NK-92 treated with Interleukin-12 subunit alpha and Interleukin-12 subunit beta, amount 100 ng/mL, for 24 hours (cell line): ENCODE data around the gene SRGAP2C.
"Not testable (repeated sequence)": the region's sequence is repeated elsewhere in the genome, so short reads cannot be mapped to it uniquely, and the experiment has no call there.

Experiments
- DNase-seq: peaks from one replicate; lab custom pipeline; 2025; lab: John Stamatoyannopoulos, UW

The SRGAP2C gene

GRCh38 chr1:121186191-121186590, 1.4 kb downstream of the SRGAP2C start:
- DNase-seq: not testable (repeated sequence)

GRCh38 chr1:121187914-121188313, 3.1 kb downstream of the SRGAP2C start:
- not testable (repeated sequence) for DNase-seq

DNA sequence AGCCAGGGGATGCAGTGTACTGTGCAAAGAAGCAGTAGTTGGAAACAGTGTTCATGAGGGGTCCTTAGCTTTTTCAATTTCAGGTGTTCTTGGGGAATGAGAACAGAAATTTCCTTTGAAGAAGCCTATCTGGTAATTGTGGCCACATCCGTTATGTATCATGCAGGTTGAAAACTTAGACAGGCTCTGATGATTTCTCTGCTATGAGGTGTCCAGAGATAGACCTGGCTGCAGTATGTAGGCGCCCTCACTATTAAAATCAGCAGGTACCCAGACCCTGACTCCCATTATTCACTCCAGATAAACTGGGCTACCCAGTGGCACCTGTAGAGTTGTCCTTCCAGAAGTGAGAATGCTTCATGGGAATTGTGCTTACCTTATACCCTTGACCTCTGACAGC, 7.7 kb downstream of the SRGAP2C start:
- DNase-seq: not testable (repeated sequence)

DNA sequence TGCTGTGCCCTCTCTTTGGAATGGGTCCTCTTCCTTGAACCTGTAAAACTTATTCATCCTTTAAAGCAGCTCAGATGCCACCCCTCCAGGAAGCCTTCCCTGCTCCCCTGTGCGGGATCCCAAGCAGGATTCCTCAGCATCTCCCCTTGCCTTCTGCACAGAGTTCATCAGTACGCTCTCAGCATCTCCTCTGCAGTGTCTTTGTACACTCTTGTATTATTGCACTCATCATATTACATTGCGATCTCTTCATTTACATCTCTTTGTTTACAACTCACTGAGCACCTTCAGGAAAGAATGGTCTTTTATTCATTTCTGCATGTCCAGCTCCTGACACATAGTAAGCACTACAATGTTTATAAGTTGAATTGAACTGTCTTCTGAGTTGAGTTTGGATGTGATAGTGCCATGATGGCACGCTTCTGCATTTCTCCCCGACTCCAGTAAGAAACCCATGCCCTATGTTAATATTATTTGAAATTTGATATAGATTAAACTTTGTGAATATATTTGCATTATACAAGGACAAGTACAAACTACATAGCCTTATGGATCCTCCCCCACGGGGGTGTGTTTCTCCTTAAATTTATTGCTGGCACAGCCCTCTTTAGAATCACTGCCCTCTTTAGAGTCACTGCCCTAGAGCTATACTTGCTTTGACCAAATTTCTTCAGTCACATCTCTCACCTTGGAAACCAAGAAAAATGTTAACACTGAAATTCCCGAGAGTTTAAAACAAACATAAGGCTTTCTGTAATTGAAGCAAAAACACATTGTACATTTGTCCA, 12.5 kb downstream of the SRGAP2C start:
- DNase-seq: not testable (repeated sequence)

DNA sequence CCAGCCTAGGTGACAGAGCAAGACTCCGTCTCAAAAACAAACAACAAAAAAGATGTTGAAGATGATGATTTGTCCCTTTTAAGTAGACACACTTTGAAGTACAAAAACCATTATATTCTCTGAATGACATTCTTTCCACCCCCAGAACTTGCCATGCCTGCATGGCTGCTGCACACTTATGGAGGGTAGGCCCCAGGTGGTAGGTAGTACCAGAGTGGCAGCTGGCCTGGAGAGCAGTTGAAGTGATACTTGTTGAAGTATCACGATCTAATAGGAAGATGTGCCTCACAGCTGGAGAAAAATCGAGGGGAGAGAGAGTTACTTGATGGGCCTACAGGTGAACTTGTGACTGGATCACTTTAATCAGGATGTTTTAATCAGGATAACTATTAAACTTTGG, 15.0 kb downstream of the SRGAP2C start:
- not testable (repeated sequence) for DNase-seq

GRCh38 chr1:121200232-121200631, 15.5 kb downstream of the SRGAP2C start:
- DNase-seq: not testable (repeated sequence)

GRCh38 chr1:121200985-121201981, 16.5 kb downstream of the SRGAP2C start:
- not testable (repeated sequence) for DNase-seq

- not testable (repeated sequence) for DNase-seq
Measured at GRCh38 chr1:121202986-121203385, 18.2 kb downstream of the SRGAP2C start.

DNA sequence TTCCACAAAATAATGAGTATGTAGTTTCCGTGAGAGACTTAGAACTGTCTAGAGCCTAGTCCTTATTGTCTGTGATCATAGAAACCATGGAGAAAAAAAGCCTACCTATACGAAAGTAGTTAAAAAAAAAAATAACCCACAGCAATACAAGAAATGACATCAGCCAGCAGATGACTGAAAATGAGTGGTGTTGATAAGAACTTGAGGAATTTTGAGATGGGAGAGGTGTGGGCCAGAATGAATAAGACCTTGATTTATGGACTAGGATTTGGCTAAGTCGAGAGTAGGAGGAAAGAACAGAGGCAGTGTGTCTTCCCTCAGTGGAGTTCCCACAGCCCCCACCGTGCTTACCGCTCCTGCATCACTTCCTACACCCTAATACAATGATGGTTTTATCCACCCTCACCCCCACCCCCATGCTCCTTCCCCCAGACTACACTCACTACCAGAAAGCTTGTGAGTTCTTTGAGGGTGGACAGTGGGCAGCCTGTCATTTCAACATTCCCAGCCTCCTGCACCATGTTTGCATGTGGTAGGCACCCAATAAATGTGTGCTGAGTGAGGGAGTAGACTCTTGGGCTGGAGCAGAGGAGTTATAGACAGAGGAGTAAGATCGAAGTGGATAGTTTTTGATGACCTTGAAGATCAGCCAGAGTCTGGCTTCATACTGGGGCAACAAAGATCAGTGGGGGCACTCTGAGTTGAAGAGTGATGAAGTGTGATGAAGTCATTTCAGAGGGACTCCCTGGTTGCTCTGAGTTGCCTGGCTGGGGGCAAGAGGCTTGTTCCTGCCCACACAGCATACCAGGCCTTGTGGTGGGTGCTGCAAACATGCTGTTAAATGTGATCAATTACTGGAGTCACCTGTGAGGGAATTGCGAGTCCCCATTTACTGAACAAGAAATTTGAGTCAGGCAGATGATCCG, 21.3 kb downstream of the SRGAP2C start:
- not testable (repeated sequence) for DNase-seq

GRCh38 chr1:121207328-121207727, 22.6 kb downstream of the SRGAP2C start:
- not testable (repeated sequence) for DNase-seq

GRCh38 chr1:121208375-121208774, 23.6 kb downstream of the SRGAP2C start:
- DNase-seq: not testable (repeated sequence)

DNA sequence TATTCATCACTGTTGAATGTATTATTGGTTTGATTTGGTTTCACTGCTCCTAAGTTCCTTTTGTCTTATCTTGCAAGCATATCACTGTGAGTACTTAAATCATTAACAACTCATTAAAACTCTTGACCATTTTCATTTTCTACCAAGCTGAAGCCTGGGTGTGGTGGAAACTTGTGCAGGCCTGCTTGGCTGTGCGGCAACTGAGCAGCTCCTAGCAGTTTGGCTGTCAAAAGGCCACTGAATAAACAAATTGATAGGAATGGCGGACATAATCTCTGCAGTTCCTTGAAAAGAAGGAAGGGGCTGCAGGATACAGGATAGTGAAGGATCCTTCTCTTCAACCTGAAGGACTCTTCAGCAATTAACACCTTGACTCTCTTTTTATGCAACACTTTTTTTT, 26.0 kb downstream of the SRGAP2C start:
- DNase-seq: not testable (repeated sequence)

DNA sequence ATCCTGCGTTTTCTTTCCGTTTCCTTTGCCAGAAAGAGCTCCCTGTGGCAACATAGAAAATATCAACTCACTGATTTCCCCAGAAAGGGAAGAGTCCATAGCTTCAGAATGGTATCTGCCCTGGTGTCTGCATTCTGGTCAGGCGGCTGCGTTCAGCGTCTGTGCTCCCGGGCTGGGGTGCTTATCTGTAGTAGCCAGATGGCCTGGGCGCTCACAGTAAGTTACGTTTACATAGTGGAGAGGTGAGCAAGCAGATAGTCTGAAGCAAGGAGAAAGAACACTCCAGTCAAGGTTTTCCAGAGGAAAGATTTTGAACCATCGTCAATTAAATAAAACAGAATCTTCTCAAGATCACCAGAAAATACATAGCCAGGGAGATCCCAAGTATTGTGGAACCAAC, 28.7 kb downstream of the SRGAP2C start:
- DNase-seq: not testable (repeated sequence)

DNA sequence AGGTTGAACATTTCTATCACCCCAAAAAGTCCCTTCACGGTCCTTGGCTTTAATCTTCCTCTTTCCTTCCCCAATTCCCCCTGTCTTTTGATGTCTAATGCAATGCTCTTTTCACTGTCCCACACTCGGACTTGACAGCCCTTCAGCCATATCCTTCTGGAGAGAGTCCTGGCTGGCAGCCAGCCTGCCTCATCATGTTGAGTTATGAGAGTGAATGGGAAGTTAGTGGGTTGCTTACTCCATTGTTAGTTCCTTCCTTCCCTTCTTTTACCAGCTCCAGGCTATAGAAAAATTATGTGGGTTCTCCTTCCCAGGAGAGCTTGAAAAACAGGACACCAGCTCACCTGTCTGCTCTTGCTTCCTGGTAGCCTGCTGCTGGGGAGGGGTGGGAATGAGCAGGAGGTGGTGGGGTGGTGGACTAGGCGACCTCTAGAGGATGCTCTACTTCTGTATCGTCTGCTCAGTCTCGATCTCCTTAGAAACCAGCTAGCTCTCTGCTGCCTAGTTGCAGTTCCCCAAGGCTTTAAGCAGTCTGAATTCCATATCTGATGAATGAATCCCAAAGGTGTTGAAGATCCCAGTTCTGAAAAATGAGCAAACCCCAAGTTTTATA, 29.9 kb downstream of the SRGAP2C start:
- DNase-seq: not testable (repeated sequence)

DNA sequence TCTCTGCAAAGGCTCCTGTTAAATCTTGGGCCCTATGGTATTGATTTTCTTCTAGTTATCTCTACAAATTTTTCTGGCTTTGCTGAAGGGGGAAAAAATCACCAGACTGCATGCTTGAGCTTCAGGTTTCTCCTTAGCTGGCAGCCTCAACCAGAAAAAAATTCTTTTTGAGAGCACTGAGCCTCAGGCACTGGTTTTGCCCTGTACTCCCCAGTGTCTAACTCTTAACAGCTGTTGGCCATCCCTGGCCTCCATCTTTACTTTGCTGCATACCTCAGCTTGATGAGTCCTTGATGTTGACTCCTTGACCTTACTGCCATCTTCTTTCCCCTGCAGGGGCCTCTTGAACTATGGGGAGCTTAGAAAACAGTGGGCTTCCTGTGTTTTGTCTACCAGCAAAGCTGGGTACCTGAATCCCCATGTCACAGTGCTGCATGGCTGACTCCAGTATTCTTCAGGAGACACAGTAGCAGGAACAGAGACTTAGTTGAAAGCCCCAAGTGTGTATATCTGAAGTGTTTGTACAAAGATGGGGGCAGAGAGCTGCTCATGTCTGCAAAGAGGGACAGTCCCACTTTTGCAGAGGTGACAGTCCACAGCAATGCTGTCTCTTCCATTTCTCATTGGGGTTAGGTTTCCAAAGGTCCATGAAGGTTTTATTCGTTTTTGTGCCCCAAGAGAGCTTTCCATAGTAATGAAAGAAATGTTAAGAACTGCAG, 31.1 kb downstream of the SRGAP2C start:
- DNase-seq: not testable (repeated sequence)

DNA sequence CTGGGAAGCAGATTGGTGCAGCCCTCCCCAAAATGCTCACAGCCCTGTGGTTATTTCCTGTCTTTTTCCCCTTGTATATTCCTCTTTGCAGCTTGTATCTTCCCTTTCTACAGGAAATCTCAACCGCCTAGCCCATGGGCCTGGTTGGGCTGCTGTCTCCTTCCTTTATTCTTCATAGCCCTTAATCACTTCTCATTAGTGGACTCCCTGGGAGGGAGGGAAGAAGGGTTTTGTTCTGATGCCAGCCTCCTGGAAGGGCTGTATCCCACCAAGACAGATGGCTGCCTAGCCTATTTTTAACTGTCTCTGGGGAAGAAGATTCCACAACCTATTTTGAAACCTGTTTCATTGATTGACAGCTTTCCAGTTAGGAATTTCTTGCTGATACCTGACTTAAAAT, 31.9 kb downstream of the SRGAP2C start:
- DNase-seq: not testable (repeated sequence)

DNA sequence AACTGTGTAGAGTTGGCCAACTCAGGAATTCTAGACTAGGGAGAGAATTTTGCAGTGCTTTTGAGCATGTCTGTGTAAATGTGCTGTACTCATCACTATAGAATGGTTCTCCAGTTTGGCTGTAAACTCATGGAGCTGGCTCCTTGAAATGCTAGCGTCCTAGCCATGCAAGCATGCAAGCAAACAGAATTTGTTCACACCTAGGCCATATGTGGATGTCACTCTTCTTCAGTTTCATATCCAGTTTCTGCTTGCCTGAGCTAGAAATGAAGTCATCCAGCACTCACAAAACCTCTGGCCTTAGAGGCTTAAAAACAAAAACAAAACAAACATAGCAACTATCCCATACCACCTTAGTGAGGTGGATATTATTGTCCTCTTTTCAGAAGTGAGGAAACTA, 37.0 kb downstream of the SRGAP2C start:
- not testable (repeated sequence) for DNase-seq

GRCh38 chr1:121224714-121225113, 39.9 kb downstream of the SRGAP2C start:
- DNase-seq: not testable (repeated sequence)

DNA sequence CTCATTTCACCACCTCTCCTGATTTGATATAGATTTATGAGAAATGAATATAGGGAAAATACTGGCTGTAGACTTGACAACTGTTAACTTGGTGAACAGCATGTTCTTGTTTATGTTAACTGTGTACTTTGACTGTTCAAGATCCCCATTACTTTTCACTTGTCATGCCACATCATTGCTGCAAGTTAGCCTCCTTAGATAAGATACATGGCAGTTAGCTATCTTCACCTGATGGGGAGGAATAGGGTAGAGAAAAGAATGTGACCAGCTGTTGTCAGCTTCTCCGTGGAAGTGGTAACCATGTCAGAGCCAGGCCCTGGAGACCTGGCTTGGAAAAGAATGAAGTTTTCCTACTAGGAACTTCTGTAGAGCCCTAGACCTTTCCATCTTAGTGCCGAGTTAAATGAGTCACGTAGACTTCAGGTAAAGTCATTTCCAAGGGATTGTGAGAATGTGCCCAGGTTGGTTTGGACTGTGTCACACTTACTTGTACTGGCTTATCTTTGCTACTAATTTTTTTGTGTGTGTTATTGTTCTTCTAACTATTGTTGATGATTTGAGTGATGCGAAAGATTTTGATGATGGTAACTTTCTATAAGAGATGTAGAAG, 41.6 kb downstream of the SRGAP2C start:
- not testable (repeated sequence) for DNase-seq

DNA sequence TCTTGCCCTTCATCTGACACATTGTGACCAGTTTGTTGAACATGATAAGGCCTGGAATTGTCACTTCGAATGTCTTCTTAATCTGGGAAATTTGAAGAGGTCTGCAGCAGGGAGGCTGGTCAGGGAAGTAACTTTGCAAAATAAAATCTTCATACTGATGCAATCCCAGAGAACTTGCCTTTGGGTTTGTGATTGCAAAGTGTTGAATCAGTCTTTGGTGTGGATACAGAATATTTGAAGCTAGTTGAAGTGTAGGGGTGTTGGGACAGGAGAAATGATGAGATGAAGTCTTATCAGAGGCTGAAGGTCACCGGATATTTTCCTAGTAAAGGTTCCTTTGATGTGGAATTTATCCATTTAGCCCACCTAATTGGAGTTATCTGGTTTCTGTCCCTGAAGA, 42.1 kb downstream of the SRGAP2C start:
- DNase-seq: not testable (repeated sequence)
